Embryonic facial prominence (tissue), 1 donor: ENCODE data around the gene PPARGC1A.

Experiments used
- DNase-seq: peaks from one replicate; pipeline ENCODE4 v3.0.0-alpha.2; 2016; ENCODE audit errors: extremely low spot score

PPARGC1A gene

GRCh38 chr4:23889814-23890341 lies at the start of gene PPARGC1A:
Gene PPARGC1A (minus strand): TSS chr4:23890047. CDS start chr4:23889957, 90 bp downstream.
- DNase-seq, result no peak

- DNase-seq, result no peak
Observed at GRCh38 chr4:23938796-23939195, 48.9 kb upstream of the PPARGC1A start.

DNA sequence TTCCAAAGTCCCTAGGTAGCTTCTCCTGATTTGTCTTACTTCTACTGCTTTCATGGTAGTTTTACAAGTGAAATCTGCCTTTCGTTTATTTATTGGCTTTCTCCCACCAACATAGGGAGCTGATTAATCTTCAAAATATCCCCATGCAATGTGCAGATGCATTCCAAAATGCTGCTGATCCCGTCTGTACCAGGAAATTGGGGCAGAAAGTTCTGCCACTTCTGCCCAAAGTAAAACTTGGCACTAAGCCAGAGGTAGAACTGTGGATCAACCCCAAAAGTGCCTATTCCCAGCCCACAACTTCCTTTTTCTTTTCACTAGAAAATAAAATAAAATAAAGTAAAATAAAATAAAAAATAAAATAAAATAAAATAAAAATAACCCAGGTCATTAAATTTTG lies 47.3 kb upstream of the PPARGC1A start:
- no peak for DNase-seq

DNA sequence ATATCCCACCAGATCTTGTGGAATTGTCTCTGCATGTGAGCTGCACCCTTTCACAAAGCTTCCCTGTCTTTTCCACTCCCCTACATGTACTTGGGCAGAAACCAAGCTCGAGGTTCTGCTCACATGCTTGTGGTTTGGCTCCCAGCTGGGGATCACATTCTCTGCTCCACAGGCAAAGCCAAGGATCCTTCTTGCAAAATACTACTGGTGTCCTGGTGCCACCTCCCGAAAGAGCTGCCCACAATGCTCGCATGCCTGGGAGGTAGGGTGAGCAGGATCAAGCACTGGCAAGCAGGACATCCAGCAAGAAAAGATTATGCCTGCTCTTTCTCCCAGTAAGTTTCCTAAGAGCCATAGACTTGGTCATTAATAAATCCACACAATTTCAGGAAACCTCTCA lies 45.1 kb upstream of the PPARGC1A start:
- no peak for DNase-seq

DNA sequence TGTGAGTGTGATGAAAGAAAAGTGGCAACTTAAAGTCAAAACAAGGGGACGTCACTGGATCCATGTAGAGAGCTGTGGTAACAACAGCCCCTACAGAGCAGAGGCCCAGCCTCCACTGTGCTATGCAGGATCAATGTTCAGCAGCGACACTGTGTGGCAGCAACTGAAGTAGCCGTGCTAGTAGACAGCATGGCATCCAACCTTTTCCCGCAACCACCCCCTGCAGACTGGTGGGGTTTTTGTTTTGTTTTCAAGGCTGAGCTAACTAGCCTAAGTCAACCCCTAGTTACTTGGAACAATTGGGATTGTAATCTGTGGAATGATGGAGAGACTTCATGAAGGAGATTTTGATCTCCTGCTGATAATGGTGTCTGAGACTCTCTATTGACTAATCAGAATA lies 44.4 kb upstream of the PPARGC1A start:
- DNase-seq, result no peak

DNA sequence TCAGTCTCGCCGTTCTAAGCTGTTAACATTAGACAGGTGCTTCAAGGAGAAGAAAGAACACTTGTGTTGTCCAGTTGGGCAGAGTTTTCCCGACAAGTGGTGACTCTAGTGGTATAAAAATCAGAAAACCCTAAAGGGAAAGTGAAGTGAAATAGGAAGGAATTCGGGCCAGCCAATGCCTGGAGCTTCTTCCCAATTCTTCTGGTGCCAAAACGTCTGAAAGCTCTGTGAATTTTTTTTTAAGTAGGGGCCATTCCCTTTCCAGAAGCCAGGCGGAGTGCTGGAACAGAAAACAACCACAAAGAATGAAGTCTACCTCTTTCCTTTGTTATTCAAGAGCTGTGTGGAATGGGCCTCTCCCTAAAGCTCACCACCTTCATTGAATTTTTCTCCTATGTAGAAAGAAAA lies 43.1 kb upstream of the PPARGC1A start:
- no peak for DNase-seq

GRCh38 chr4:23932186-23932585 lies 42.3 kb upstream of the PPARGC1A start:
- no peak for DNase-seq

- DNase-seq, result no peak
Observed at GRCh38 chr4:23931489-23931830, 41.6 kb upstream of the PPARGC1A start.

GRCh38 chr4:23930750-23931488 lies 41.1 kb upstream of the PPARGC1A start:
- no peak for DNase-seq

- no peak for DNase-seq
Observed at GRCh38 chr4:23929248-23929647, 39.4 kb upstream of the PPARGC1A start.

GRCh38 chr4:23924556-23924955 lies 34.7 kb upstream of the PPARGC1A start:
- DNase-seq, result no peak

DNA sequence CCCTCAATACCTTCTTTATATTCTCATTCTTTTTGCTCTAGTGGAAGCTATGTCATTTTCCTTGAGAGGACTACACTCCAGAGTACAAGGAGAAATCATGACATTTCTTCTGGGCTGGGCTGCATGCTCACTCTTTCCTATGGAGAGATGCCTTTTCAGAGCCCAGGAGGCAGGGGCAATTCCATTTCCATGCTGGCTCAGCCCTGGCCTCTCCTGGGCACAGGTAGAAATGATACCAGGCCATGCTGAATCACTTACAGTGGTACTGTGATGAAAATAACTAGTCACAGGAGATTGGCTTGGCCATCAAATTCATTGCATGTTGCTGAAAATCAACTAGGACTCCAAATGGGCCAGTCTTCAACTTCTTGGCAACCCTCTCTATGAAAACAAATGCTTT lies 34.0 kb upstream of the PPARGC1A start:
- no peak for DNase-seq

- no peak for DNase-seq
Observed at GRCh38 chr4:23923141-23923540, 33.3 kb upstream of the PPARGC1A start.

DNA sequence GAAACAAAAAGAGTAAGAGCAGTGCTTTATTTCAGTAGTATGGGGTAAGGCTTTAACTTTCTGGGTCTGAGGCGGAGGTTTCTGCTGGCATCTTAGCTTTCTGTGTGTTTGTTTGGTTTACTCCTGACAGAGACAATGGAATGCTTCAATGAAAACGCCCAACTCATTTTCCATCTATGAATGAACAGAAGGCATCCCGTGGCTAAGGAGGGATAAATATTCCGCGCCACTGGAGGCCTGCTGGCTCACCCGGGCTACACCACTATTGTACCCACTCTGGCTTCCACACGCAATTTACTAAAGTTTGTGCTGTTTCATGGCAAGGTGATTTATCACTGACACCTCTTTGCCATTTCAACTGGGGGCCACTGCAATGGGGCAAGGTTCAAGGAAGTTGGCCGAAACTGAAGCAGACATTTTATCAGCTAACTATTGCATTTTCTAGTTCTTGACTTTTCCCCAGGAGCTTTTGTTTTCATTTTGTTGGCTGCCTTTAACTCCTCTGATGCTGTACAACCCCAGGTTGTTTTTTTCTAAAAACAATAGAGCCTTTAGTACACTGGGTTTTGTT lies 32.8 kb upstream of the PPARGC1A start:
- no peak for DNase-seq

DNA sequence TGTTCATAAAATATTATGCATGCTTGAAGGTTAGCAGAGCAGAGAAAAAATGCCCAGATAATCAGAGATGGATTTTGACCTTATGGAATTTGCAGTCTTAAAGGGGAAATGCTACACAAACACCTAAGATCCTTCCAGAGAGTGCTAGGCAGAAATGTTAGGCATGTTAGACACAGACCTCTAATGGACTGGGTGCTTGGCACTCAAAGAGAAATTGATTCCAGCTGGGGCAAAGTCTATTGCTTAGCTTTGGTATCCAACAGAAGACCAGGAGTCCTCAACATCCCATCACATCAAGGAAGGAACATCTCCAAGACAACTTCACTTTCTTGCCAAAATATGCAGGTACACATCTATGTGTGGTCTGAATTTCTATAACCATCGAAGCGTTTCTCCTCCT lies 32.2 kb upstream of the PPARGC1A start:
- no peak for DNase-seq

GRCh38 chr4:23921447-23921845 lies 31.6 kb upstream of the PPARGC1A start:
- no peak for DNase-seq

- DNase-seq, result no peak
Observed at GRCh38 chr4:23920716-23921446, 31.0 kb upstream of the PPARGC1A start.

- DNase-seq, result no peak
Observed at GRCh38 chr4:23920296-23920695, 30.4 kb upstream of the PPARGC1A start.

GRCh38 chr4:23916282-23916681 lies 26.4 kb upstream of the PPARGC1A start:
- DNase-seq, result no peak

DNA sequence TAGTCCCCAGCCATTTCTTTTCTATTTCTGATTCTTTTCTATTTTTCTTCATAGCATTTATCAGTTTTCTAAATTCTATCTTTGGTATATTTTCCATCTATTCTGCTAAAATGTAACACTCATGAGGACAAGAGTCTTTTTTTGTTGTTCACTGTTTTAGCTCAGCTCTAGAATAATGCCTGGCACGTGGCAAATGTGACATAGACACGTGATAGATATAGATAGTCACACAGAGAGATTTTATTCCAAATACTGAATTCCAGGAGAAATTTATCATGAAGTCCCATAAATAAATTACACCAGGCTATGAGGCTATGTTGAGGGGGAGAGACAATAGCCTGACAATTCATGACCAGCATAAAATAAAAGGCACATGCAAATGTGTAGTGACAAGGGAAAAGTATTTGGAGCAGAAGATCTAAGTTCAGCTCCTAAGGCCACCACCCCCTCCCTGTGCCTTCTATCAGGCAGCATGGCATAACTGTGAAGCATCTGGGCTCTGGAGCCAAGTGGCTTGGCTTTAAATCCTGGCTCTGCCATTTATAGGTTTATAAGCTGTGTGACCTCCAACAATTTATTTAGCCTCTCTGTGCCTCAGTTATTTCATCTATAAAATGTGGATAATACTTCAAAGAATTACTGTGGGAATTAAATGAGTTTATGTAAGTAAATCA lies 25.7 kb upstream of the PPARGC1A start:
- DNase-seq, result no peak

- no peak for DNase-seq
Observed at GRCh38 chr4:23911675-23912455, 22.0 kb upstream of the PPARGC1A start.

GRCh38 chr4:23909671-23910070 lies 19.8 kb upstream of the PPARGC1A start:
- DNase-seq, result no peak
